Trophoblast cell (in vitro differentiated cells and primary cell): ENCODE results near the gene KCNH2.

Source experiments
- DNase-seq, 2 donors: peaks; one replicate each; pipeline ENCODE4 v3.0.0-alpha.2; 2016
- H2AFZ ChIP-seq: 2 replicates; pipeline ENCODE4 v1.6.1; 2013; ENCODE audit warnings: low read length, moderate library complexity, mild to moderate bottlenecking; ENCODE audit not compliant: insufficient read depth, poor library complexity
- H2AK5ac ChIP-seq: 2 replicates; pipeline ENCODE4 v1.6.1; 2013; ENCODE audit warnings: mild to moderate bottlenecking, low read length
- H2BK120ac ChIP-seq: 2 replicates; pipeline ENCODE4 v1.6.1; 2013; ENCODE audit warnings: low read length, mild to moderate bottlenecking, moderate library complexity; ENCODE audit not compliant: insufficient read depth, poor library complexity
- H2BK12ac ChIP-seq: 2 replicates; pipeline ENCODE4 v1.6.1; 2013; ENCODE audit warnings: mild to moderate bottlenecking, low read length, moderate library complexity
- H2BK5ac ChIP-seq: 2 replicates; pipeline ENCODE4 v1.6.1; 2013; ENCODE audit warnings: low read length, low read depth, moderate library complexity, mild to moderate bottlenecking; ENCODE audit not compliant: poor library complexity
- H3K14ac ChIP-seq: 2 replicates; pipeline ENCODE4 v1.6.1; 2013; ENCODE audit warnings: mild to moderate bottlenecking, low read length
- H3K18ac ChIP-seq: 2 replicates; pipeline ENCODE4 v1.6.1; 2013; ENCODE audit warnings: mild to moderate bottlenecking, low read length
- H3K23ac ChIP-seq: 2 replicates; pipeline ENCODE4 v1.6.1; 2013; ENCODE audit warnings: low read length
- H3K27ac ChIP-seq: 2 replicates; pipeline ENCODE4 v1.5.1; 2013; ENCODE audit warnings: low read depth, mild to moderate bottlenecking, inconsistent platforms, low read length, moderate library complexity
- H3K27me3 ChIP-seq: 2 replicates; pipeline ENCODE4 v1.6.1; 2013; ENCODE audit warnings: inconsistent platforms, mild to moderate bottlenecking, low read length, moderate library complexity; ENCODE audit not compliant: insufficient read depth
- H3K36me3 ChIP-seq, 2 experiments: 1 replicate in 1 of 2; 2 replicates in 1 of 2; pipeline ENCODE4 v1.6.1; 2013; ENCODE audit warnings: low read length in 2 of 2, mild to moderate bottlenecking in 2 of 2, moderate library complexity in 1 of 2; ENCODE audit not compliant: insufficient read depth in 2 of 2, control insufficient read depth in 1 of 2
- H3K4ac ChIP-seq: 2 replicates; pipeline ENCODE4 v1.6.1; 2013; ENCODE audit warnings: low read depth, mild to moderate bottlenecking, low read length, moderate library complexity
- H3K4me1 ChIP-seq, 2 experiments: 1 replicate in 1 of 2; 2 replicates in 1 of 2; pipeline ENCODE4 v1.6.1; 2013; ENCODE audit warnings: low read length in 2 of 2, mild to moderate bottlenecking in 2 of 2, moderate library complexity in 1 of 2; ENCODE audit not compliant: insufficient read depth in 2 of 2, control insufficient read depth in 1 of 2
- H3K4me2 ChIP-seq: 2 replicates; pipeline ENCODE4 v1.6.1; 2013; ENCODE audit warnings: inconsistent platforms, mild to moderate bottlenecking, low read length, moderate library complexity
- H3K4me3 ChIP-seq: 2 replicates; pipeline ENCODE4 v1.5.1; 2013; ENCODE audit warnings: mild to moderate bottlenecking, low read depth, low read length, inconsistent platforms
- H3K79me1 ChIP-seq: one replicate; pipeline ENCODE4 v1.6.1; 2013; ENCODE audit warnings: low read length
- H3K79me2 ChIP-seq: 2 replicates; pipeline ENCODE4 v1.6.1; 2013; ENCODE audit warnings: low read length, mild to moderate bottlenecking; ENCODE audit not compliant: control insufficient read depth, insufficient read depth, poor library complexity
- H3K9ac ChIP-seq: 2 replicates; pipeline ENCODE4 v1.6.1; 2013; ENCODE audit warnings: mild to moderate bottlenecking, low read length
- H3K9me3 ChIP-seq: 2 replicates; pipeline ENCODE4 v1.6.1; 2013; ENCODE audit warnings: low read depth, mild to moderate bottlenecking, control low read depth, inconsistent platforms, low read length; ENCODE audit not compliant: insufficient read depth
- H4K12ac ChIP-seq: 2 replicates; pipeline ENCODE4 v1.6.1; 2013; ENCODE audit warnings: low read depth, mild to moderate bottlenecking, low read length, moderate library complexity
- H4K8ac ChIP-seq: 2 replicates; pipeline ENCODE4 v1.6.1; 2013; ENCODE audit warnings: low read depth, mild to moderate bottlenecking, low read length, moderate library complexity
- H4K91ac ChIP-seq: one replicate; pipeline ENCODE4 v1.6.1; 2013; ENCODE audit warnings: low read depth, mild to moderate bottlenecking, low read length, moderate library complexity
- WGBS: extraction: QIAGEN DNeasy Blood & Tissue Kit; methylation state at CpG from one replicate; pipeline ENCODE4 v1.1.7; 2013; ENCODE audit warnings: missing lambda C conversion rate; ENCODE audit not compliant: insufficient read length, insufficient coverage; ENCODE audit errors: extremely low coverage; 5-methylcytosine and 5-hydroxymethylcytosine counted together

The KCNH2 gene

GRCh38 chr7:150949971-150950491 lies 28.1 kb downstream of the KCNH2 start:
- Histone ChIP-seq H3K36me3 (no peaks in the 10 kb centered on the region), H2BK5ac (no peak overlapping the region), H3K4me1 (peaks cover 15 to 28% of the 10 kb centered on the region in 2 experiments), H3K79me1 (peaks cover 9% of the 10 kb centered on the region), H3K4me2 (no peak overlapping the region), H3K18ac (peak overlapping the region; percentile 5), H4K8ac (no peak overlapping the region), H3K14ac (no peak overlapping the region), H2BK12ac (peak overlapping the region; percentile 19), H3K27me3 (no peaks in the 10 kb centered on the region), H2AFZ (no peak overlapping the region), H3K27ac (no peak overlapping the region), H4K91ac (peak overlapping the region; percentile 20), H4K12ac (no peak overlapping the region), H3K23ac (no peak overlapping the region), H3K9me3 (peaks cover 11% of the 10 kb centered on the region), H2AK5ac (no peak overlapping the region), H3K4me3 (no peak overlapping the region), H3K9ac (no peak overlapping the region), H3K4ac (no peak overlapping the region), H2BK120ac (no peak overlapping the region), H3K79me2 (no peaks in the 10 kb centered on the region)
- DNase-seq: no peak
- no CpG with 5 or more reads among the region's 16 CpGs for WGBS

DNA sequence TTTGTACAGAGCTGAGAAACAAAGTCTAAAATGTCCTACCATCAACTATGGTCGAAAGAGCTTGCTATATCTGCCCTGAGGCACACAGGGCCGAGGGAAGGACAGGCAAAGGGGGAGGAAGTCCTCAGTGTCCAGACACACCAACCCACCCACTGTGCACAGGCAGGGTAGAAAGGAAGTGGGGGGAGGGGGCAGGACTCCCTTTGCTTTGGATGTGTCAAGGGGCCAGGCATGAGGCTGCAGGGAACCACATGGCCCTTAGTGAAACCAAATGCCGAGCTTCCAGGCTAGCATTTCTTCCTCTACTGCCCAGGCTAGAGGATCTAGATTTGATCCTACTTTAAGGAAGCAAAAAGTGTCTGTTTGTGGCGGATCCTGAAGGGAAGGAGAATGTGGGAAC lies 28.6 kb downstream of the KCNH2 start:
- H3K4me3 ChIP-seq: no peak overlapping the region
- H2BK120ac ChIP-seq: no peak overlapping the region
- no peak overlapping the region for H3K23ac ChIP-seq
- H3K4me1 ChIP-seq: peaks cover 11 to 25% of the 10 kb centered on the region in 2 experiments
- H4K12ac ChIP-seq: no peak overlapping the region
- no peaks in the 10 kb centered on the region for H3K36me3 ChIP-seq
- no peaks in the 10 kb centered on the region for H3K27me3 ChIP-seq
- no peak overlapping the region for H3K9ac ChIP-seq
- no peak for DNase-seq
- no peak overlapping the region for H3K18ac ChIP-seq
- peak overlapping the region; percentile 19 for H2BK12ac ChIP-seq
- H2AK5ac ChIP-seq: no peak overlapping the region
- H4K8ac ChIP-seq: no peak overlapping the region
- H3K4ac ChIP-seq: no peak overlapping the region
- no CpG with 5 or more reads among the region's 4 CpGs for WGBS
- H3K4me2 ChIP-seq: peak overlapping the region; percentile 15
- no peak overlapping the region for H3K14ac ChIP-seq
- no peak overlapping the region for H2BK5ac ChIP-seq
- no peaks in the 10 kb centered on the region for H3K79me2 ChIP-seq
- no peak overlapping the region for H2AFZ ChIP-seq
- peaks cover 11% of the 10 kb centered on the region for H3K9me3 ChIP-seq
- peaks cover 9% of the 10 kb centered on the region for H3K79me1 ChIP-seq
- H3K27ac ChIP-seq: no peak overlapping the region
- H4K91ac ChIP-seq: peak overlapping the region; percentile 20

DNA sequence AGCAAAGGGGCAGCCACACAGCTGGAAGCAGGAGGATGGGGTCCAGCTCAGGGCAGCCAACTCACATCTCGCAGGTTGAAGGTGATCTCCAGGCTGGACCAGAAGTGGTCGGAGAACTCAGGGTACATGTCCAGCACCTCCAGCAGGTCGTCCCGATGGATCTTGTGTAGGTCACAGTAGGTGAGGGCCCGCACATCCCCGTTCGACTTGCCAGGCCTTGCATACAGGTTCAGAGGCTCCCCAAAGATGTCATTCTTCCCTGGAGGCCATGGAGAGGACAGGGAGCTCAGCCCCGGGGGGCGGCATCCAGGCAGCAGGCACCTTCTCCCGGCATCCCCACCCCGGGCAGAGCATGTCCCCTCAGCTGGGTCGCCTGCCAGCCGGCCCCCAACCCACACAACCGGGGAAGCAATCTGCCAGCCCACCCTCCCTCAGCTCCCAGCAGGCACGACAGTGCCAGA lies 29.3 kb downstream of the KCNH2 start:
- peak overlapping the region; percentile 53 for H2AK5ac ChIP-seq
- no peak overlapping the region for H3K4me2 ChIP-seq
- H2BK120ac ChIP-seq: peak overlapping the region; percentile 8
- H4K91ac ChIP-seq: peak overlapping the region; percentile 53
- H3K79me2 ChIP-seq: no peaks in the 10 kb centered on the region
- no peak overlapping the region for H2BK5ac ChIP-seq
- H3K14ac ChIP-seq: no peak overlapping the region
- H4K12ac ChIP-seq: no peak overlapping the region
- H3K4ac ChIP-seq: no peak overlapping the region
- peaks cover 11% of the 10 kb centered on the region for H3K9me3 ChIP-seq
- no peak overlapping the region for H3K27ac ChIP-seq
- H3K18ac ChIP-seq: no peak overlapping the region
- no peak overlapping the region for H4K8ac ChIP-seq
- H3K79me1 ChIP-seq: peaks cover 9% of the 10 kb centered on the region
- DNase-seq: no peak
- no peaks in the 10 kb centered on the region for H3K27me3 ChIP-seq
- no peak overlapping the region for H3K9ac ChIP-seq
- no peaks in the 10 kb centered on the region for H3K36me3 ChIP-seq
- H3K4me3 ChIP-seq: no peak overlapping the region
- peaks cover 10 to 25% of the 10 kb centered on the region in 2 experiments for H3K4me1 ChIP-seq
- peak overlapping the region; percentile 72 for H2BK12ac ChIP-seq
- no peak overlapping the region for H2AFZ ChIP-seq
- H3K23ac ChIP-seq: no peak overlapping the region
- no CpG with 5 or more reads among the region's 15 CpGs for WGBS

GRCh38 chr7:150947761-150948651 lies 30.1 kb downstream of the KCNH2 start:
- Histone ChIP-seq H3K36me3 (no peaks in the 10 kb centered on the region), H3K79me1 (peaks cover 9% of the 10 kb centered on the region), H3K9ac (no peak overlapping the region), H3K79me2 (no peaks in the 10 kb centered on the region), H3K9me3 (peaks cover 11% of the 10 kb centered on the region), H3K4me2 (no peak overlapping the region), H3K27me3 (no peaks in the 10 kb centered on the region), H4K91ac (peak overlapping the region; percentile 53), H3K23ac (no peak overlapping the region), H3K4ac (no peak overlapping the region), H2BK120ac (peak overlapping the region; percentile 4), H4K12ac (no peak overlapping the region), H2AK5ac (no peak overlapping the region), H3K4me3 (no peak overlapping the region), H2BK5ac (no peak overlapping the region), H2BK12ac (no peak overlapping the region), H2AFZ (no peak overlapping the region), H3K27ac (no peak overlapping the region), H3K18ac (no peak overlapping the region), H3K4me1 (peaks cover 10 to 25% of the 10 kb centered on the region in 2 experiments), H3K14ac (peak overlapping the region; percentile 34), H4K8ac (no peak overlapping the region)
- no peak for DNase-seq
- WGBS: no CpG with 5 or more reads among the region's 34 CpGs
